ENCODE measurements around the gene INPP5E.
A peak's percentile ranks its signal among the peaks of the same experiment; 100 is the strongest.

DNA sequence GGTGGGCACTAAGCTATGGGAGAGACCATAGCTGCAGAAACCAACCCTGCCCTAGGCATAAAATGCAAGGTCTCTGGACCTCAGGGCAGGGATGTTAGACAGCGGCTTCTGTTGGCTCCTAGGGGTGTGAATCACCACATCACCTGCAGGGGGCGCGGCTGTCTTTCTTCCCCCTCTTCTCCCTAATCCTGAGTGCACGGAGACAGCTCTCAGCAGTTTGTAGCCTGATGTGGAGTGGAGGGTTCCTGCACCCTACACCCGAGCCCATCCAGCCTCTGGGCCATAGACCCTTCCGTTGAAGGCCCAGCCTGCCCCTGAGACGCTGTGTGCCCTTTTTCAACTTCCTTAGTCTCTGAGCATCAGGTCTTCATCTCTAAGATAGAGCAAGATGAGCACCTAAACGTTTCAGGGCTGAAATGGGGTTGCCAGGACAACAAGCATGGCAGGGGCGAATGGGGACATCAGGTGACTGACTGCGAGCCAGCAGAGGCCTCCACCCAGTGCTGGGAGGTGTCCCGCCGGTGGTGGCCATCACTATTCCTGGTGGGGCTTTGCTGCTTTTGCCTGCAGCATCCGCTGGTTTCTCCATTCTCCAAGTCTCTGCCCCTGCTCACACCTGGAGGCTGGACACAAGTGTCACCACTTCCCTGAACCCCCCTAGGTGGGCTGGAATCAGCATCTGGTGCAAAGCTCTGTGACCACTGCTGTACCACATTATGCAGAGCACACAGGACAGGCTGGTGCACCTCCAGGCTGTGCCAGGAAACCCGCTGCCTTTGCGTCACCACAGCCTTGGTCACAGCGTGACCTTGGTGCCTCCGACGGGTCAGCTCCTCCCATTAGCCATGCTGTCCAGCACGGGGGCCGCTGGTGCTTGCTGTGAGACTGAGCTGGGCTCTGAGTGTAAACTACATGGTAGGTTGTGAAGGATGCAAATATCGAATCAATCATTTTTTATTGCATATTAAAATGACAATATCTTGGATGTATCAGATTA is 45.7 kb upstream of the INPP5E start:
- TF ChIP-seq, protein P1, sequence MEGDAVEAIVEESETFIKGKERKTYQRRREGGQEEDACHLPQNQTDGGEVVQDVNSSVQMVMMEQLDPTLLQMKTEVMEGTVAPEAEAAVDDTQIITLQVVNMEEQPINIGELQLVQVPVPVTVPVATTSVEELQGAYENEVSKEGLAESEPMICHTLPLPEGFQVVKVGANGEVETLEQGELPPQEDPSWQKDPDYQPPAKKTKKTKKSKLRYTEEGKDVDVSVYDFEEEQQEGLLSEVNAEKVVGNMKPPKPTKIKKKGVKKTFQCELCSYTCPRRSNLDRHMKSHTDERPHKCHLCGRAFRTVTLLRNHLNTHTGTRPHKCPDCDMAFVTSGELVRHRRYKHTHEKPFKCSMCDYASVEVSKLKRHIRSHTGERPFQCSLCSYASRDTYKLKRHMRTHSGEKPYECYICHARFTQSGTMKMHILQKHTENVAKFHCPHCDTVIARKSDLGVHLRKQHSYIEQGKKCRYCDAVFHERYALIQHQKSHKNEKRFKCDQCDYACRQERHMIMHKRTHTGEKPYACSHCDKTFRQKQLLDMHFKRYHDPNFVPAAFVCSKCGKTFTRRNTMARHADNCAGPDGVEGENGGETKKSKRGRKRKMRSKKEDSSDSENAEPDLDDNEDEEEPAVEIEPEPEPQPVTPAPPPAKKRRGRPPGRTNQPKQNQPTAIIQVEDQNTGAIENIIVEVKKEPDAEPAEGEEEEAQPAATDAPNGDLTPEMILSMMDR (conservative IDR thresholded peaks at IDR 0.05), result peak; percentile 91
- no peak for TF ChIP-seq EZH2 (IDR thresholded peaks at IDR 0.05; ENCODE audit: low read depth)

Data from PC-9 (cell line).